Peyer's patch (tissue), 4 donors: ENCODE data around the gene OR4B1.

ENCODE experiments used
- POLR2A ChIP-seq, 2 donors: fragments of 450-650 bp; IDR thresholded peaks; one replicate each; pipeline ENCODE4 v1.5.1; 2017; ENCODE audit warnings: antibody characterized with exemption in 2 of 2, mild to moderate bottlenecking in 2 of 2, moderate library complexity in 2 of 2
- TF ChIP-seq, protein P1 (sequence below), 6 experiments: fragments of 450-650 bp in 4 of 6; fragments of 200-600 bp in 2 of 6; sonication (generic) in 1 of 6; IDR thresholded peaks; one replicate each; pipeline ENCODE4 v1.5.1; 2017 to 2019; ENCODE audit warnings: antibody characterized with exemption in 6 of 6, mild to moderate bottlenecking in 3 of 6, moderate library complexity in 1 of 6

DNA sequence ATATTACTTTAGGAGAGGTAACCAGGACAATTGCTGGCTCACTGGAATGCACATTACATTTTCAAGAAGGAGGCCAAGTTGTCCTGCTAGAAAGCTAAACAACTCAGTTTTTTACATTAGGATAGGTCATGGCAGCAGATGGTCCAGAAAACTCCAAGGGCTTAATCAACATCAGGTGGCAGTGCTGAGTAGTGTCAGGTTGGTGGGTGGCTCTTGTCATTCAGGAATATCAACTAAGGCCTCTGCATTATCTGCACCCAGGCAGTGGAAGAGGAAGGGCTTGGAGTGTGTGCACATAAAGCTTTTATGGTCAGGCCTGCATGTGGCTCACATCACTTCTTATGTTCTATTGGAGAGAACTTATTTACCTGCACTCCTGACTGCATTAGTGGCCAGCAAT is 32.2 kb upstream of the OR4B1 start:
- TF ChIP-seq POLR2A (IDR thresholded peaks at IDR 0.05), result no peak
- TF ChIP-seq, protein P1, sequence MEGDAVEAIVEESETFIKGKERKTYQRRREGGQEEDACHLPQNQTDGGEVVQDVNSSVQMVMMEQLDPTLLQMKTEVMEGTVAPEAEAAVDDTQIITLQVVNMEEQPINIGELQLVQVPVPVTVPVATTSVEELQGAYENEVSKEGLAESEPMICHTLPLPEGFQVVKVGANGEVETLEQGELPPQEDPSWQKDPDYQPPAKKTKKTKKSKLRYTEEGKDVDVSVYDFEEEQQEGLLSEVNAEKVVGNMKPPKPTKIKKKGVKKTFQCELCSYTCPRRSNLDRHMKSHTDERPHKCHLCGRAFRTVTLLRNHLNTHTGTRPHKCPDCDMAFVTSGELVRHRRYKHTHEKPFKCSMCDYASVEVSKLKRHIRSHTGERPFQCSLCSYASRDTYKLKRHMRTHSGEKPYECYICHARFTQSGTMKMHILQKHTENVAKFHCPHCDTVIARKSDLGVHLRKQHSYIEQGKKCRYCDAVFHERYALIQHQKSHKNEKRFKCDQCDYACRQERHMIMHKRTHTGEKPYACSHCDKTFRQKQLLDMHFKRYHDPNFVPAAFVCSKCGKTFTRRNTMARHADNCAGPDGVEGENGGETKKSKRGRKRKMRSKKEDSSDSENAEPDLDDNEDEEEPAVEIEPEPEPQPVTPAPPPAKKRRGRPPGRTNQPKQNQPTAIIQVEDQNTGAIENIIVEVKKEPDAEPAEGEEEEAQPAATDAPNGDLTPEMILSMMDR (IDR thresholded peaks at IDR 0.05), result no peak
